Body of pancreas (tissue), 4 donors: ENCODE results near the gene FAM3D. TPM values are rescaled to one million over a fixed set of nuclear protein-coding genes. Genes with fewer than 3 reads are reported as not detected.
A peak's percentile ranks its signal among the peaks of the same experiment; 100 is the strongest.

Experiments used
- ATAC-seq: fragments of 150-250 bp; one replicate; pipeline ENCODE4 v1.9.1; 2016
- DNase-seq, 4 donors: peaks; one replicate each; pipeline ENCODE4 v3.0.0-alpha.2; 2019
- H3K27ac ChIP-seq, 4 donors: fragments of 200-600 bp; sonication (generic); 1 replicate in 3 of 4; 2 replicates in 1 of 4; pipeline versions ENCODE4 v1.5.1 to v1.6.1; 2016 to 2019; ENCODE audit warnings: mild to moderate bottlenecking in 1 of 4, mixed read lengths in 1 of 4, moderate library complexity in 1 of 4
- H3K27me3 ChIP-seq, 2 donors: fragments of 200-600 bp; sonication (generic); one replicate each; pipeline ENCODE4 v1.6.0; 2016; ENCODE audit warnings: mild to moderate bottlenecking in 1 of 2
- H3K36me3 ChIP-seq, 2 donors: fragments of 200-600 bp; sonication (generic); replicated peaks in 1 of 2; 2 replicates each; pipeline ENCODE4 v1.5.1; 2016; ENCODE audit warnings: low read depth in 2 of 2; ENCODE audit not compliant: insufficient read depth in 1 of 2
- H3K4me1 ChIP-seq: fragments of 200-600 bp; sonication (generic); one replicate; pipeline ENCODE4 v1.6.0; 2016
- H3K4me3 ChIP-seq, 2 donors: fragments of 200-600 bp; sonication (generic); 1 replicate in 1 of 2; 2 replicates in 1 of 2; pipeline ENCODE4 v1.5.1; 2016 to 2019
- H3K9me3 ChIP-seq, 3 donors: fragments of 200-600 bp; sonication (generic); 1 replicate in 2 of 3; 2 replicates in 1 of 3; pipeline ENCODE4 v1.5.1; 2016
- CTCF ChIP-seq, 7 experiments: fragments of 450-650 bp in 4 of 7; fragments of 200-600 bp in 3 of 7; sonication (generic) in 3 of 7; IDR thresholded peaks; one replicate each; pipeline ENCODE4 v1.5.1; 2016 to 2019; ENCODE audit warnings: antibody characterized with exemption in 7 of 7
- POLR2A ChIP-seq, 3 donors: fragments of 450-650 bp; IDR thresholded peaks; one replicate each; pipeline ENCODE4 v1.6.1; 2016; ENCODE audit warnings: antibody characterized with exemption in 3 of 3, mild to moderate bottlenecking in 2 of 3
- WGBS, 2 donors: methylation state at CpG; one replicate each; pipeline ENCODE4 v1.1.5; 2017; 5-methylcytosine and 5-hydroxymethylcytosine counted together
- intact Hi-C: fragments of 100-400 bp; cut with DNase I; formaldehyde crosslinking; loops from one replicate; pipeline ENCODE4 v1.15.1; 2023
- total RNA-seq, 2 donors: library from RNA; depleted of rRNA; stranded (reverse); fragments of >200 nt; gene quantifications; one replicate each; pipeline ENCODE4 v1.1.0, GENCODE V29; 2016

FAM3D gene
- total RNA-seq, 2 donors from 2014 or later = 1.8 TPM; not detected in 1

GRCh38 chr3:58591517-58592510, 74.8 kb downstream of the FAM3D start:
- Histone ChIP-seq H3K27ac (no peak overlapping the region), H3K4me3 (no peak overlapping the region), H3K9me3 (no peaks in the 10 kb centered on the region), H3K36me3 (no peaks in the 10 kb centered on the region), H3K4me1 (peaks cover 2% of the 10 kb centered on the region), H3K27me3 (peaks cover 0 to 4% of the 10 kb centered on the region in 2 donors)
- ATAC-seq = no peak
- 65 to 77% methylated on average over 6 of the region's 6 CpGs for WGBS, 2 donors
- TF ChIP-seq CTCF (IDR thresholded peaks at IDR 0.05) (no peak), POLR2A (IDR thresholded peaks at IDR 0.05) (no peak)
- intact Hi-C loops = no loop called here
- DNase-seq = no peak

- H3K36me3 ChIP-seq = no peaks in the 10 kb centered on the region
- no peak overlapping the region for H3K4me3 ChIP-seq
- WGBS, 2 donors = 50 to 72% methylated on average over 2 to 3 of the region's 3 CpGs
- H3K27ac ChIP-seq = no peak overlapping the region
- DNase-seq (no peak), ATAC-seq (no peak)
- intact Hi-C loops = no loop called here
- no peaks in the 10 kb centered on the region for H3K9me3 ChIP-seq
- peaks cover 0 to 12% of the 10 kb centered on the region in 2 donors for H3K27me3 ChIP-seq
- peaks cover 16% of the 10 kb centered on the region for H3K4me1 ChIP-seq
- no peak for TF ChIP-seq POLR2A (IDR thresholded peaks at IDR 0.05)
- TF ChIP-seq CTCF (IDR thresholded peaks at IDR 0.05) = no peak
These were observed 78.5 kb downstream of the FAM3D start for GRCh38 chr3:58588030-58588614.

- WGBS, 2 donors = 15 to 16% methylated on average over 19 to 44 of the region's 44 CpGs
- H3K27ac ChIP-seq = no peak overlapping the region
These were observed 79.8 kb downstream of the FAM3D start for GRCh38 chr3:58586776-58587192.

GRCh38 chr3:58585994-58586393, 80.6 kb downstream of the FAM3D start:
- 57 to 60% methylated on average over 8 of the region's 8 CpGs for WGBS, 2 donors
- no peak for ATAC-seq
- Histone ChIP-seq H3K27me3 (peaks cover 0 to 12% of the 10 kb centered on the region in 2 donors), H3K36me3 (no peaks in the 10 kb centered on the region), H3K4me3 (no peak overlapping the region), H3K4me1 (peaks cover 16% of the 10 kb centered on the region), H3K27ac (peak overlapping the region in 1 of 4 donors; percentile 67), H3K9me3 (no peaks in the 10 kb centered on the region)
- no peak for DNase-seq
- intact Hi-C loops = no loop called here
- TF ChIP-seq CTCF (IDR thresholded peaks at IDR 0.05) (no peak), POLR2A (IDR thresholded peaks at IDR 0.05) (no peak)

More at GRCh38 chr3:58586776-58587192, 79.8 kb downstream of the FAM3D start:
- Histone ChIP-seq H3K27me3 (peaks cover 0 to 12% of the 10 kb centered on the region in 2 donors), H3K4me1 (peaks cover 16% of the 10 kb centered on the region), H3K9me3 (no peaks in the 10 kb centered on the region), H3K4me3 (no peak overlapping the region), H3K36me3 (no peaks in the 10 kb centered on the region)
- intact Hi-C loops = no loop called here
- DNase-seq = no peak
- TF ChIP-seq POLR2A (IDR thresholded peaks at IDR 0.05) = no peak
- ATAC-seq = no peak
